K562 (cell line): Measurements from ENCODE around the gene ARSI. TPM values are rescaled to one million over a fixed set of nuclear protein-coding genes. Genes with fewer than 3 reads are reported as not detected.
A peak's percentile ranks its signal among the peaks of the same experiment; 100 is the strongest.

Experiments
- ATAC-seq: fragments of 200-7000 bp; cut with Tn5 transposase; 3 replicates; pipeline ENCODE4 v1.9.1; 2020; ENCODE audit warnings: moderate library complexity
- BruUV-seq: library from RNA; stranded (reverse); fragments of 400-500 nt; replicated peaks from 2 replicates; lab custom pipeline; 2021; lab: Mats Ljungman, UMichigan
- CTCF ChIA-PET: fragments of 300-600 bp; formaldehyde crosslinking; extraction: SDS; loops from one replicate; lab custom pipeline; 2021; ENCODE audit warnings: low intra/inter-chr PET ratio; lab: Yijun Ruan, JAX
- POLR2A ChIA-PET: fragments of 300-600, 350-650 bp; sonication (Branson Sonifier 250); formaldehyde crosslinking; extraction: SDS; loops from one replicate; lab custom pipeline; 2021; ENCODE audit warnings: antibody characterized with exemption, inconsistent platforms; lab: Yijun Ruan, JAX
- DNase-seq, 4 experiments: peaks; one replicate each; pipeline versions ENCODE4 v3.0.0 to v3.0.0-alpha.2; 2011 to 2018; ENCODE audit warnings: low spot score in 3 of 4, mixed read lengths in 3 of 4; ENCODE audit errors: extremely low read depth in 1 of 4
- FAIRE-seq: peaks from 2 replicates; lab custom pipeline; 2011; peaks lifted over from hg19 to GRCh38; lab: Jason Lieb, UNC
- H2AFZ ChIP-seq: 2 replicates; pipeline ENCODE4 v1.6.0; 2011; ENCODE audit warnings: low read depth, low read length, control low read depth, inconsistent platforms
- H3K27ac ChIP-seq: fragments of 200-600 bp; 3 replicates; pipeline ENCODE4 v1.8.0; 2011; ENCODE audit warnings: low read depth, mild to moderate bottlenecking, control low read depth, inconsistent platforms, low read length, moderate library complexity, mixed read lengths; ENCODE audit errors: extremely low read depth
- H3K27me3 ChIP-seq, 2 experiments: fragments of 300-600 bp in 1 of 2; 2 replicates in 1 of 2; 3 replicates in 1 of 2; pipeline versions ENCODE4 v1.6.0 to v1.8.0; 2011; ENCODE audit warnings: inconsistent platforms in 2 of 2, low read length in 2 of 2, mild to moderate bottlenecking in 1 of 2, mixed read lengths in 1 of 2, moderate library complexity in 1 of 2; ENCODE audit not compliant: control insufficient read depth in 2 of 2, insufficient read depth in 2 of 2
- H3K36me3 ChIP-seq: fragments of 300-600 bp; 3 replicates; pipeline ENCODE4 v1.8.0; 2011; ENCODE audit warnings: mild to moderate bottlenecking, low read length, inconsistent platforms; ENCODE audit not compliant: control insufficient read depth, insufficient read depth
- H3K4me1 ChIP-seq, 2 experiments: fragments of 200-600 bp in 1 of 2; replicated peaks in 1 of 2; 2 replicates in 1 of 2; 3 replicates in 1 of 2; pipeline versions ENCODE4 v1.5.1 to v1.8.0; 2011; ENCODE audit warnings: inconsistent platforms in 2 of 2, low read length in 2 of 2, mild to moderate bottlenecking in 1 of 2, mixed read lengths in 1 of 2, moderate library complexity in 1 of 2; ENCODE audit not compliant: control insufficient read depth in 2 of 2, insufficient read depth in 2 of 2
- H3K4me2 ChIP-seq: 2 replicates; pipeline ENCODE4 v1.6.1; 2011; ENCODE audit warnings: low read length, control low read depth, inconsistent platforms, mixed read lengths; ENCODE audit not compliant: insufficient read depth
- H3K4me3 ChIP-seq: fragments of 200-600 bp; sonication (generic), shearing (Covaris generic); 2 replicates; pipeline ENCODE4 v1.5.1; 2016; ENCODE audit warnings: control low read depth, inconsistent platforms
- H3K79me2 ChIP-seq: fragments of 200-600 bp; 3 replicates; pipeline ENCODE4 v1.8.0; 2011; ENCODE audit warnings: low read length, inconsistent platforms; ENCODE audit not compliant: control insufficient read depth, insufficient read depth
- H3K9ac ChIP-seq, 2 experiments: 2 replicates each; pipeline versions ENCODE4 v1.6.0 to v1.6.1; 2011; ENCODE audit warnings: low read depth in 2 of 2, low read length in 2 of 2, control low read depth in 1 of 2, inconsistent platforms in 1 of 2, mild to moderate bottlenecking in 1 of 2, mixed read lengths in 1 of 2; ENCODE audit not compliant: insufficient read depth in 1 of 2
- H3K9me1 ChIP-seq: one replicate; pipeline ENCODE4 v1.6.0; 2011; ENCODE audit warnings: inconsistent platforms, mild to moderate bottlenecking, low read length, moderate library complexity; ENCODE audit not compliant: control insufficient read depth, insufficient read depth
- H3K9me3 ChIP-seq: replicated peaks from 2 replicates; pipeline ENCODE4 v1.5.1; 2011; ENCODE audit warnings: low read depth, low read length, inconsistent platforms; ENCODE audit not compliant: control insufficient read depth, insufficient read depth
- H4K20me1 ChIP-seq: replicated peaks from 2 replicates; pipeline ENCODE4 v1.6.1; 2011; ENCODE audit warnings: low read length, inconsistent platforms, mixed read lengths; ENCODE audit not compliant: control insufficient read depth, insufficient read depth
- ZBTB11 ChIP-seq, 3 experiments: fragments of 200-800 bp in 1 of 3; fragments of 250-450 bp in 1 of 3; fragments of 450-650 bp in 1 of 3; sonication (Bioruptor Pico) in 1 of 3; sonication (Bioruptor generic) in 1 of 3; formaldehyde crosslinking in 1 of 3; IDR thresholded peaks; 2 replicates each; pipeline versions ENCODE4 v1.6.1 to v1.8.0; 2016 to 2022; ENCODE audit warnings: mild to moderate bottlenecking in 2 of 3, missing genetic modification characterization in 2 of 3, missing compliant biosample characterization in 1 of 3, moderate library complexity in 1 of 3
- ZNF263 ChIP-seq: sonication (generic); formaldehyde crosslinking; IDR thresholded peaks from 2 replicates; pipeline ENCODE4 v1.8.0; 2022; ENCODE audit warnings: mild to moderate bottlenecking, missing genetic modification reagents, borderline replicate concordance
- WGBS: fragments of 100-300 bp; shearing (Covaris generic); methylation state at CpG from one replicate; pipeline ENCODE4 v1.1.6; 2016; ENCODE audit warnings: low coverage, mixed read lengths; ENCODE audit not compliant: insufficient coverage; ENCODE audit errors: missing lambda C conversion rate; 5-methylcytosine and 5-hydroxymethylcytosine counted together
- in situ Hi-C: fragments of 300-500 bp; cut with MboI; formaldehyde crosslinking; loops from 4 replicates; pipeline ENCODE4 v1.15.0; 2018; ENCODE audit warnings: inconsistent platforms, mixed read lengths
- intact Hi-C: fragments of 100-400 bp; cut with micrococcal nuclease; formaldehyde crosslinking; loops from 2 replicates; pipeline ENCODE4 v1.14.2; 2022
- polyA plus RNA-seq, 8 experiments: library from polyadenylated mRNA; depleted of rRNA in 4 of 8; stranded (reverse) in 5 of 8; unstranded in 3 of 8; fragments of >200 nt; fragmentation: Nextera tagmentation in 2 of 8; fragmentation: Illumina TruSeq in 1 of 8; extraction: Ambion mirVana in 2 of 8; extraction: Trizol in 1 of 8; gene quantifications; 2 replicates each; pipeline versions ENCODE4 v1.2.1 to v1.2.3, GENCODE V29; 2011 to 2014; ENCODE audit warnings: inconsistent platforms in 1 of 8, missing spikeins in 1 of 8
- total RNA-seq, 7 experiments: library from RNA; depleted of rRNA in 6 of 7; stranded (reverse); fragments of >200 nt in 6 of 7; fragmentation: Illumina TruSeq in 2 of 7; extraction: Trizol in 2 of 7; gene quantifications; 2 replicates each; pipeline versions ENCODE4 v1.2.1 to v1.2.3, GENCODE V29; 2011 to 2021; ENCODE audit warnings: low replicate concordance in 1 of 7

ARSI gene
- total and polyA plus RNA-seq, 9 of the 15 experiments (the other 6 are each of a cell fraction or from before 2014, with no cell fraction given), result 0.04 to 0.07 TPM; not detected in 7

- Histone ChIP-seq H3K27me3 (peaks cover 19 to 36% of the 10 kb centered on the region in 2 experiments), H3K36me3 (no peaks in the 10 kb centered on the region), H3K9me1 (no peaks in the 10 kb centered on the region), H3K79me2 (no peaks in the 10 kb centered on the region), H3K27ac (no peak overlapping the region), H3K4me3 (no peak overlapping the region), H3K4me1 (peaks cover 0 to 4% of the 10 kb centered on the region in 2 experiments; a peak in 2 of 5 replicates), H3K9ac (no peak overlapping the region), H3K9me3 (no peaks in the 10 kb centered on the region), H4K20me1 (no peaks in the 10 kb centered on the region; the same call in 1 of the 2 replicates), H2AFZ (no peak overlapping the region), H3K4me2 (no peak overlapping the region)
- ChIA-PET POLR2A (interaction anchor here (0.6 kb wide), 1 partner anchor 17 kb away, joined by 3 read pairs; no protein-coding TSS in a partner anchor), CTCF (no interaction called here)
- no TSS peak for BruUV-seq
- intact Hi-C loops (no loop called here), in situ Hi-C loops (no loop called here)
- TF ChIP-seq ZNF263 (CRISPR knock-in tag), result 0 out of 2 replicates have a peak, but pooled peaks have one; percentile 16
- no peak for TF ChIP-seq ZBTB11 (CRISPR knock-in tag; IDR thresholded peaks at IDR 0.05)
- FAIRE-seq, result no peak
- WGBS, result 15% methylated on average over 6 of the region's 6 CpGs
- DNase-seq, result no peak
- ATAC-seq, result no peak
These were observed 11.4 kb upstream of the ARSI start for GRCh38 chr5:150313921-150314716.
